ENCODE measurements around the gene RNF130. TPM values are rescaled to one million over a fixed set of nuclear protein-coding genes. Genes with fewer than 3 reads are reported as not detected.
A peak's percentile ranks its signal among the peaks of the same experiment; 100 is the strongest.

RNF130 gene
- total and polyA plus RNA-seq, 9 of the 15 experiments (the other 6 are each of a cell fraction or from before 2014, with no cell fraction given): 5.8 to 39.4 (median 27.1) TPM

- TF ChIP-seq ZNF140 (CRISPR knock-in tag; IDR thresholded peaks at IDR 0.05) (no peak), ZNF75A (CRISPR knock-in tag; IDR thresholded peaks at IDR 0.05) (no peak), ZBTB34 (CRISPR knock-in tag; IDR thresholded peaks at IDR 0.05) (peak; percentile 67; the same call in 1 of the 2 replicates), KLF6 (CRISPR knock-in tag; IDR thresholded peaks at IDR 0.05; ENCODE audit: borderline replicate concordance) (peak; percentile 49; the same call in 1 of the 2 replicates), DDX20 (tag; IDR thresholded peaks at IDR 0.05; ENCODE audit: low read depth) (no peak), MTA1 (IDR thresholded peaks at IDR 0.05; ENCODE audit: borderline replicate concordance) (no peak), ZNF584 (CRISPR knock-in tag; IDR thresholded peaks at IDR 0.05; ENCODE audit: low read depth) (peak; percentile 96), ZNF197 (CRISPR knock-in tag; IDR thresholded peaks at IDR 0.05; ENCODE audit: low read depth) (peak; percentile 98), PHF8 (IDR thresholded peaks at IDR 0.05; ENCODE audit: borderline replicate concordance, low read length) (peak; percentile 94), ZKSCAN8 (CRISPR knock-in tag; IDR thresholded peaks at IDR 0.05) (peak; percentile 84; the same call in 1 of the 2 replicates), ZNF124 (CRISPR knock-in tag; IDR thresholded peaks at IDR 0.05) (peak; percentile 94; the same call in 1 of the 2 replicates), ARID1B (IDR thresholded peaks at IDR 0.05) (no peak), ZNF740 (CRISPR knock-in tag; IDR thresholded peaks at IDR 0.05) (peak; percentile 87), ZNF740 (tag; IDR thresholded peaks at IDR 0.05) (no peak)
- TF ChIP-seq, protein P1, sequence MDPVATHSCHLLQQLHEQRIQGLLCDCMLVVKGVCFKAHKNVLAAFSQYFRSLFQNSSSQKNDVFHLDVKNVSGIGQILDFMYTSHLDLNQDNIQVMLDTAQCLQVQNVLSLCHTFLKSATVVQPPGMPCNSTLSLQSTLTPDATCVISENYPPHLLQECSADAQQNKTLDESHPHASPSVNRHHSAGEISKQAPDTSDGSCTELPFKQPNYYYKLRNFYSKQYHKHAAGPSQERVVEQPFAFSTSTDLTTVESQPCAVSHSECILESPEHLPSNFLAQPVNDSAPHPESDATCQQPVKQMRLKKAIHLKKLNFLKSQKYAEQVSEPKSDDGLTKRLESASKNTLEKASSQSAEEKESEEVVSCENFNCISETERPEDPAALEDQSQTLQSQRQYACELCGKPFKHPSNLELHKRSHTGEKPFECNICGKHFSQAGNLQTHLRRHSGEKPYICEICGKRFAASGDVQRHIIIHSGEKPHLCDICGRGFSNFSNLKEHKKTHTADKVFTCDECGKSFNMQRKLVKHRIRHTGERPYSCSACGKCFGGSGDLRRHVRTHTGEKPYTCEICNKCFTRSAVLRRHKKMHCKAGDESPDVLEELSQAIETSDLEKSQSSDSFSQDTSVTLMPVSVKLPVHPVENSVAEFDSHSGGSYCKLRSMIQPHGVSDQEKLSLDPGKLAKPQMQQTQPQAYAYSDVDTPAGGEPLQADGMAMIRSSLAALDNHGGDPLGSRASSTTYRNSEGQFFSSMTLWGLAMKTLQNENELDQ (CRISPR knock-in tag; IDR thresholded peaks at IDR 0.05; ENCODE audit: borderline replicate concordance): no peak; the same call in 1 of the 2 replicates
- TF ChIP-seq, protein P2, sequence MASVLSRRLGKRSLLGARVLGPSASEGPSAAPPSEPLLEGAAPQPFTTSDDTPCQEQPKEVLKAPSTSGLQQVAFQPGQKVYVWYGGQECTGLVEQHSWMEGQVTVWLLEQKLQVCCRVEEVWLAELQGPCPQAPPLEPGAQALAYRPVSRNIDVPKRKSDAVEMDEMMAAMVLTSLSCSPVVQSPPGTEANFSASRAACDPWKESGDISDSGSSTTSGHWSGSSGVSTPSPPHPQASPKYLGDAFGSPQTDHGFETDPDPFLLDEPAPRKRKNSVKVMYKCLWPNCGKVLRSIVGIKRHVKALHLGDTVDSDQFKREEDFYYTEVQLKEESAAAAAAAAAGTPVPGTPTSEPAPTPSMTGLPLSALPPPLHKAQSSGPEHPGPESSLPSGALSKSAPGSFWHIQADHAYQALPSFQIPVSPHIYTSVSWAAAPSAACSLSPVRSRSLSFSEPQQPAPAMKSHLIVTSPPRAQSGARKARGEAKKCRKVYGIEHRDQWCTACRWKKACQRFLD (CRISPR knock-in tag; IDR thresholded peaks at IDR 0.05): peak; percentile 99
These were observed at the start of gene RNF130 (continued) for GRCh38 chr5:180071531-180072255.
